ENCODE results near the gene COL4A1. TPM values are rescaled to one million over a fixed set of nuclear protein-coding genes. Genes with fewer than 3 reads are reported as not detected.

The COL4A1 gene
- total RNA-seq, 3 donors from 2014 or later = 19.0 to 308 (median 61.9) TPM

GRCh38 chr13:110280985-110281688, 25.8 kb downstream of the COL4A1 start:
- Histone ChIP-seq H3K4me1 (ENCODE audit: low read depth) (no peaks in the 10 kb centered on the region), H3K36me3 (ENCODE audit: low read depth) (no peaks in the 10 kb centered on the region), H3K4me3 (no peak overlapping the region), H3K9me3 (no peaks in the 10 kb centered on the region)
- intact Hi-C loops (cut with DNase I, micrococcal nuclease) = no loop called here
- TF ChIP-seq CTCF (IDR thresholded peaks at IDR 0.05) = no peak
- no peak for DNase-seq
- ATAC-seq = no peak

GRCh38 chr13:110280231-110280813, 26.6 kb downstream of the COL4A1 start:
- ATAC-seq (no peak), DNase-seq (no peak)
- no peak overlapping the region for H3K4me3 ChIP-seq
- H3K9me3 ChIP-seq = no peaks in the 10 kb centered on the region
- intact Hi-C loops (cut with DNase I, micrococcal nuclease) = no loop called here
- no peaks in the 10 kb centered on the region for H3K36me3 ChIP-seq (ENCODE audit: low read depth)
- no peak for TF ChIP-seq CTCF (IDR thresholded peaks at IDR 0.05)
- H3K4me1 ChIP-seq (ENCODE audit: low read depth) = no peaks in the 10 kb centered on the region

GRCh38 chr13:110279684-110280083, 27.3 kb downstream of the COL4A1 start:
- Histone ChIP-seq H3K9me3 (no peaks in the 10 kb centered on the region), H3K4me3 (no peak overlapping the region), H3K4me1 (ENCODE audit: low read depth) (no peaks in the 10 kb centered on the region), H3K36me3 (ENCODE audit: low read depth) (no peaks in the 10 kb centered on the region)
- ATAC-seq (no peak), DNase-seq (no peak)
- intact Hi-C loops (cut with DNase I, micrococcal nuclease) = no loop called here
- no peak for TF ChIP-seq CTCF (IDR thresholded peaks at IDR 0.05)

- TF ChIP-seq CTCF (IDR thresholded peaks at IDR 0.05) = no peak
- Histone ChIP-seq H3K36me3 (ENCODE audit: low read depth) (no peaks in the 10 kb centered on the region), H3K4me3 (no peak overlapping the region), H3K4me1 (ENCODE audit: low read depth) (no peaks in the 10 kb centered on the region), H3K9me3 (no peaks in the 10 kb centered on the region)
- ATAC-seq = no peak
- intact Hi-C loops (cut with DNase I, micrococcal nuclease) = no loop called here
- DNase-seq = no peak
Measured at GRCh38 chr13:110278859-110279258, 28.1 kb downstream of the COL4A1 start.

GRCh38 chr13:110277357-110277975, 29.5 kb downstream of the COL4A1 start:
- Histone ChIP-seq H3K36me3 (ENCODE audit: low read depth) (no peaks in the 10 kb centered on the region), H3K4me3 (no peak overlapping the region), H3K9me3 (no peaks in the 10 kb centered on the region), H3K4me1 (ENCODE audit: low read depth) (no peaks in the 10 kb centered on the region)
- DNase-seq (no peak), ATAC-seq (no peak)
- intact Hi-C loops (cut with DNase I, micrococcal nuclease) = no loop called here
- no peak for TF ChIP-seq CTCF (IDR thresholded peaks at IDR 0.05)

Data from mucosa of descending colon (tissue), 3 donors.